GM12865 (cell line): ENCODE results near the gene GMPR2.

Experiments used
- DNase-seq: peaks from one replicate; pipeline ENCODE4 v3.0.0; 2010; ENCODE audit warnings: low read depth
- H3K4me3 ChIP-seq: 2 replicates; pipeline ENCODE4 v1.5.1; 2011; ENCODE audit warnings: mild to moderate bottlenecking, low read depth, low read length, control low read depth
- TF ChIP-seq, protein P1 (sequence below): IDR thresholded peaks from 2 replicates; pipeline ENCODE4 v1.5.1; 2011; ENCODE audit warnings: low read length, control low read depth, low read depth, inconsistent platforms; ENCODE audit not compliant: insufficient read depth; ENCODE audit errors: missing control alignments

The GMPR2 gene

GRCh38 chr14:24204163-24205146 lies 28.3 kb upstream of the GMPR2 start:
- TF ChIP-seq, protein P1, sequence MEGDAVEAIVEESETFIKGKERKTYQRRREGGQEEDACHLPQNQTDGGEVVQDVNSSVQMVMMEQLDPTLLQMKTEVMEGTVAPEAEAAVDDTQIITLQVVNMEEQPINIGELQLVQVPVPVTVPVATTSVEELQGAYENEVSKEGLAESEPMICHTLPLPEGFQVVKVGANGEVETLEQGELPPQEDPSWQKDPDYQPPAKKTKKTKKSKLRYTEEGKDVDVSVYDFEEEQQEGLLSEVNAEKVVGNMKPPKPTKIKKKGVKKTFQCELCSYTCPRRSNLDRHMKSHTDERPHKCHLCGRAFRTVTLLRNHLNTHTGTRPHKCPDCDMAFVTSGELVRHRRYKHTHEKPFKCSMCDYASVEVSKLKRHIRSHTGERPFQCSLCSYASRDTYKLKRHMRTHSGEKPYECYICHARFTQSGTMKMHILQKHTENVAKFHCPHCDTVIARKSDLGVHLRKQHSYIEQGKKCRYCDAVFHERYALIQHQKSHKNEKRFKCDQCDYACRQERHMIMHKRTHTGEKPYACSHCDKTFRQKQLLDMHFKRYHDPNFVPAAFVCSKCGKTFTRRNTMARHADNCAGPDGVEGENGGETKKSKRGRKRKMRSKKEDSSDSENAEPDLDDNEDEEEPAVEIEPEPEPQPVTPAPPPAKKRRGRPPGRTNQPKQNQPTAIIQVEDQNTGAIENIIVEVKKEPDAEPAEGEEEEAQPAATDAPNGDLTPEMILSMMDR = no peak

DNA sequence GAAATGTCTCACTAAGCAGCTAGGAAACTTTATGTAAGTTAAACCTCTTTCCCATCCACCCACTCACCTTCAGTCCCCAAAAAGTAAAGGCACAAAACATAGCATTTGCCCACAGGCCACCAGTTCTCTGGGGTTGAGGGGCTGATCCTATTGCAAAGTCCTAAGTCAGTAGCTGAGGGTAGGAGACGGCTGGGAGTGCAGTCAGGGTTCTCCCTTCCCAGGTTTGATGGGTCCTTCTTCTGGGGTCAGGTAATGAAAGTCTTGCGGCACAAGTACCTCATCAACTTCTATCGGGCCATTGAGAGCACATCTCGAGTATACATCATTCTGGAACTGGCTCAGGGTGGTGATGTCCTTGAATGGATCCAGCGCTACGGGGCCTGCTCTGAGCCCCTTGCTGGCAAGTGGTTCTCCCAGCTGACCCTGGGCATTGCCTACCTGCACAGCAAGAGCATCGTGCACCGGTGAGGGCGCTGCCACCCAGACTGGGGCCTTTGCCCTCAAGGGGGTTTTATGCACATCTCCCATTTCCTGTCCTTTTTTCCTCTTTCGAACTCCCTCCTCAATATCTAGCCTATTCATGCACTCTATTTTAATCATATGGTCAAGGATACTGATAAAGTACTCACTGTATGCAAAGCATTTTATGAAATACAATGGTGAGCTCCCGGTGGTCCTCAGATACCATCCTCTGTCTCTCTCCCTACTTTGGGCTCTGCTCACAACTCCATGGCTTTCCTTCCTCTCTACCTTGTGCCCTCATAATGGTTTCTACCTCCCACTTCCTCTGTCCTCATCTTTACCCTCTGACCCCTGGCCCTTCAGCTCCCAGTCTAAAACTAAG lies 26.2 kb upstream of the GMPR2 start:
- H3K4me3 ChIP-seq = no peak overlapping the region
- DNase-seq = no peak
- TF ChIP-seq, protein P1 = no peak

More at GRCh38 chr14:24204163-24205146, 28.3 kb upstream of the GMPR2 start:
- DNase-seq = no peak
- no peak overlapping the region for H3K4me3 ChIP-seq

GRCh38 chr14:24207104-24207551 lies 25.6 kb upstream of the GMPR2 start:
- no peak overlapping the region for H3K4me3 ChIP-seq
- TF ChIP-seq, protein P1 = no peak
- no peak for DNase-seq

DNA sequence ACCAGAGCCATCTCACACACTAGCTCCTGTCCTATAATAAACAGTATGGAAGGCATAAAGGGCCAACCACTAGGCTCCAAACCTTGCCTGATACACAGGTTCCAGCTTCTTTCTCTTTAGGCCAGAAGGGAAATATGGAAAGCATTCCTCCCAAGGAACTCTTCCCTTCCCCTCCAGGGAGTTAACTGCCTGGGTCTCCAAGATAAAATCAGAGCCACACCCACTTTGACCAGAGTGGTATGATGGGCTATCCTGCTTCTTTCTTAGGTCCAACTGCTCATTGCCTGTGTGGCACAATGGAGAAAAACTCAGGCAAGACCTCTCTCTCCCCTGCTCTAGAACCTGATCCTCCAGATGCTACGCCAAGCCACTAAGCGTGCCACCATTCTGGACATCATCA lies 25.1 kb upstream of the GMPR2 start:
- H3K4me3 ChIP-seq = no peak overlapping the region
- DNase-seq = no peak
- TF ChIP-seq, protein P1 = no peak

DNA sequence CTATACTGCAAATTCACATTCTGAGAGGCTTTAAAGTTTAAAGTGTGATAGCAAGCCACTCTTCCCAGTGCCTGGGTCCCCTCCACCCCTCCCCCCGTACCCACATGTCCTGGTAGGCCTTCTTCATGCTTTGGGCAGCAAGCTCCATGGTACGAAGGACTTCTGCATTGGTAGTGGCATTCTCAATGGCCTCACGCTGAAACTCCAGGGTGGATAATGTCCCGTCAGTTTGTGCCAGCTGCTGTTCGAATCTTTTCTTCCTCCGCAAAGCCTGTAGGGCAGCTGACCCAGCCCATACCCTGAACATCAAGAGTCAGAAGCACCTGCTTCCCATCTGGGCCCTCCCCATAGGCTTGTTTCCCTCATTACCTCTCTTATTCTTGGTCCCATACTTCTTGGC lies 21.4 kb upstream of the GMPR2 start:
- DNase-seq = no peak
- H3K4me3 ChIP-seq = no peak overlapping the region
- TF ChIP-seq, protein P1 = no peak

- TF ChIP-seq, protein P1 = no peak
- peak within 1 kb of the TSS; percentile 57 for H3K4me3 ChIP-seq
- DNase-seq = peak; percentile 99
These were observed 19.5 kb upstream of the GMPR2 start, which contains the start of gene CHMP4A for GRCh38 chr14:24212924-24213865. CHMP4A (minus strand) TSS chr14:24213488; CDS start chr14:24213439, 49 bp downstream.
